LoVo (cell line): ENCODE results near the gene PYHIN1.

ENCODE experiments used
- DNase-seq: peaks from one replicate; pipeline ENCODE4 v3.0.0-alpha.2; 2016; ENCODE audit warnings: low spot score

PYHIN1 gene

DNA sequence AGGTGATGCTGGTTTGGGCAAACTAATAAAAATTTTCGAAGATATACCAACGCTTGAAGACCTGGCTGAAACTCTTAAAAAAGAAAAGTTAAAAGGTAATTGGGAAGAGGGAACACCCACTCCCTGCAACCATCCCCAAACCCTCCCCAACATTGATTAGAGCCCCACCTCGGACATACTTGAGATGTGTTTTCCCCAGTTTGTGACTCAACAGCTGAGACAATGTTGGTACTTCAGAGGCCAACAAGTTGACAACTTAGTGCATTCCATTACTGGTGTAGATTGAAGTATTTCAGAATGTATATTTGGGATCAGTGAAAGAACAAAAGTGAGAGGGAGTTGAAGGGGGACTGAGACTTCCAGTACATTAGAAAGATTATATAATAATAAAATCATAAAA lies 83.5 kb downstream of the PYHIN1 start:
- DNase-seq = no peak

DNA sequence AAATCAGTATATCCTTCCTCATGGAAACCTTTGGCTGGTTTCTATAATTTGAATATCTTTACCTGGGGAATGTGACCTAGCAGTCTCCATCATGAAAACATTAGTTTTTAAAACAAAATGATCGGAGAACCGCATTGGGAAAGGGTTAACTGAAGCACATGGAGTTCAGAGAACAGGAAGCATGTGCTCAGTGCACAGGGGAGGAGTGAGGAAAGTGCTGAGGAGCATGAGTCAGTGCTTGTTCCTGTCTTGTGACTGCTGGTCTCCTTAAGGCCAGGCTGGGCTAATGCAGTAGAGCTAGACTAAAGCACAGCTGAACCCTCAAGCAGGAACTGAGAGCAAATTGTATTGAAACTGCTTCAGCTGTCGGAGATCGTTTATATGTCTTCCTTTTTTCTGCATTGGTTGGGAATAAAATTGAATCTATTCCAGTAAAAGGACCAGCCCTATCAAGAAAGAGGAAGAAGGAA lies 84.1 kb downstream of the PYHIN1 start:
- DNase-seq = no peak

DNA sequence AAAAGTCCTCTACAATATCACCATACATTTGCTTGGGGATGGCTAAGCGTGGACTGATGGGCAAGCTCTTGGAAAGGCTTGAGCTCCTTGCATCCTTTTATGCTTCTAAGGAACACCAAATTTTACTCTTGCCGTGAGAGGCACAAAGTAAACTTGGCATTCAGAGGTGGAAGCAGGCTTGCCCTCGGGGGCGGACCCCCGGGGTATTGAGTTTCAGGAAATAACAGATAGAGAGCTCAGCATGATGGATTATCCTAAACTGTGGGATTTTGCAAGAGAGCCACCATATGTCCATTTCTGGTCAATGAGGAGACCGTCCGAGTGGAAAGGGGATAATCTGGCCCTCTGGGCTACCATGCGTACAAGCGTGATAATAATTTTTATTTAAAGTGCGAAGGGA lies 92.4 kb downstream of the PYHIN1 start:
- DNase-seq = no peak

DNA sequence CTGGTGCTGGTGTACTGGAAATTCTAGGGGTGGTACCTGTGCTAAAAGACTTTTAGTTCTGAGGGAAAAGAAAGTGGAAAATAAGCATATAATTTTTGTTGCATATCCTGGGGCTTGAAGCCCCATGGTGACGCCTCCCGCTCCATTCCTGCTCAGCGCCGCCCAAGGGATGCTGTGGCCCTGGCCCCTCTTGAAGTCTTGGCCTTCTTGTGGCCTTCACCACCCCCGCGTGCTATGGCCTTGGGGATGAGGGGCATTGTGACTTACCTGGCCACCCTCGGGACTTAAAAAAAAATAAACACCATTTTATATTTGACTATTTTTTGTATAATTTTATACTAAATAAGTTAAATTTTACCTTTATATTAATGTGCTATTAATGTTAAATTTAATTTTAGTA lies 93.7 kb downstream of the PYHIN1 start:
- DNase-seq = no peak
